Duodenal mucosa (tissue), 2 donors: ENCODE measurements around the gene ALOX5.
"Not testable (repeated sequence)": the region's sequence is repeated elsewhere in the genome, so short reads cannot be mapped to it uniquely, and the experiment has no call there.

ENCODE experiments used
- H3K27ac ChIP-seq: one replicate; pipeline ENCODE4 v1.7.0; 2013; ENCODE audit warnings: low read depth, low read length
- H3K27me3 ChIP-seq, 2 donors: one replicate each; pipeline ENCODE4 v1.7.0; 2013; ENCODE audit warnings: low read length in 2 of 2, control low read depth in 1 of 2; ENCODE audit not compliant: insufficient read depth in 2 of 2, control insufficient read depth in 1 of 2
- H3K36me3 ChIP-seq, 2 donors: one replicate each; pipeline ENCODE4 v1.7.0; 2013; ENCODE audit warnings: low read length in 2 of 2, control low read depth in 1 of 2; ENCODE audit not compliant: insufficient read depth in 2 of 2, control insufficient read depth in 1 of 2
- H3K4me1 ChIP-seq, 2 donors: one replicate each; pipeline ENCODE4 v1.7.0; 2013; ENCODE audit warnings: low read length in 2 of 2, control low read depth in 1 of 2; ENCODE audit not compliant: insufficient read depth in 2 of 2, control insufficient read depth in 1 of 2
- H3K4me3 ChIP-seq, 2 donors: one replicate each; pipeline ENCODE4 v1.7.0; 2013; ENCODE audit warnings: low read length in 2 of 2, low read depth in 1 of 2
- H3K9ac ChIP-seq, 2 donors: one replicate each; pipeline ENCODE4 v1.7.0; 2013; ENCODE audit warnings: low read length in 2 of 2, low read depth in 1 of 2
- H3K9me3 ChIP-seq, 2 donors: one replicate each; pipeline ENCODE4 v1.7.0; 2013; ENCODE audit warnings: low read length in 2 of 2, control low read depth in 1 of 2; ENCODE audit not compliant: control insufficient read depth in 1 of 2

The ALOX5 gene

DNA sequence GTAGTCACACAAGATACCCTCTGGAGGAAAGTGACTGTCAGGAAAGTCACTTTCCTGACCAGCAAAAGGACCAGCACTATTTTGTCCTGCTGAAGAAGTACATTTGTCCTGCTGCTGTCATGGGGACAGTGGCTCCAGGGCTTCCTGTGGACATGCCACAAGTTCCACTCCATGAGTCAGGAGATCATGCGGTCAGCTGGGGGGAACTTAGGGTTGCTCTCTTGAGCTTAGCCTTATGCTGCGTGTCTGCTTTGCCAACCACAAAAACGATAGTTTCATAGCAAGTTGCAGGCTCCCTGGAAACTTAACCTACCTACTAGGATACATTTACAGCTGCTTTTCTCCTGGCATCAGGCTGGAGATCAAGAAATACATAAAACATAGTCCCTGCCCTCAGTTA is 19.8 kb upstream of the ALOX5 start:
- Histone ChIP-seq H3K9ac (no peak overlapping the region), H3K27me3 (no peaks in the 10 kb centered on the region), H3K9me3 (no peaks in the 10 kb centered on the region), H3K4me1 (no peaks in the 10 kb centered on the region), H3K4me3 (no peak overlapping the region), H3K27ac (no peak overlapping the region), H3K36me3 (no peaks in the 10 kb centered on the region)

DNA sequence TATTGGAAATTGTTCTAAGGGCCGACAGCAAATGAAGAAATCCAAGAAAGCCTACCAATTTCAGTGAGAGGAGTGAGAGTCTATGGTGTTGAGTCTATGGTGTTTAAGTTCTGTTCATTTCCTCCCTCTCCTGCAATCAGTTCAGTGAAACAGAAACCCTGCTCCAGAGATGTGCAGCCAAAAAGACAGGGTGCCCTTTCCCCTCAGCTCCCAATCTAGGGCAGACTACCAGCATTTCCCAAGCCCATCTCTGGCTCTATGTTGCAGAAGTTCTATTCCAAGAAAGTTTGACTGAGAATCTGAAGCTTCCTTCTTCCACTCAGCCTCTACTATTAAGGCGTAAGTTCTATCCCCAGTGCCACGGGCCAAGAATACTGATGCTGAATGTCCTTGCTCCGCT is 18.5 kb upstream of the ALOX5 start:
- Histone ChIP-seq H3K4me1 (no peaks in the 10 kb centered on the region), H3K9me3 (no peaks in the 10 kb centered on the region), H3K27ac (no peak overlapping the region), H3K4me3 (no peak overlapping the region), H3K9ac (no peak overlapping the region), H3K36me3 (no peaks in the 10 kb centered on the region), H3K27me3 (no peaks in the 10 kb centered on the region)

GRCh38 chr10:45358961-45359360 is 15.1 kb upstream of the ALOX5 start:
- H3K4me3 ChIP-seq, H3K9ac ChIP-seq, H3K27ac ChIP-seq, H3K36me3 ChIP-seq, H3K4me1 ChIP-seq, H3K27me3 ChIP-seq, H3K9me3 ChIP-seq: not testable (repeated sequence)

GRCh38 chr10:45361983-45362799 is 11.8 kb upstream of the ALOX5 start:
- not testable (repeated sequence) for H3K4me1 ChIP-seq, H3K9ac ChIP-seq, H3K9me3 ChIP-seq, H3K36me3 ChIP-seq, H3K27ac ChIP-seq, H3K27me3 ChIP-seq, H3K4me3 ChIP-seq

DNA sequence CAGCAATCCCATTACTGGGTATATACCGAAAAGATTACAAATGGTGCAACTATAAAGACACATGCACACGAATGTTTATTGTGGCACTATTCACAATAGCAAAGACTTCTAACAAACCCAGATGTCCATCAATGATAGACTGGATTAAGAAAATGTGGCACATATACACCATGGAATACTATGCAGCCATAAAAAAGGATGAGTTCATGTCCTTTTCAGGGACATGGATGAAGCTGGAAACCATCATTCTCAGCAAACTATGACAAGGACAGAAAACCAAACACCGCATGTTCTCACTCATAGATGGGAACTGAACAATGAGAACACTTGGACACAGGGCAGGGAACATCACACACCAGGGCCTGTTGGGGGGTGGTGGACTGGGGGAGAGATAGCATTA is 6.4 kb upstream of the ALOX5 start:
- not testable (repeated sequence) for H3K36me3 ChIP-seq, H3K27me3 ChIP-seq, H3K9me3 ChIP-seq, H3K4me1 ChIP-seq, H3K9ac ChIP-seq, H3K4me3 ChIP-seq, H3K27ac ChIP-seq

- no peak overlapping the region for H3K9ac ChIP-seq
- no peak overlapping the region for H3K27ac ChIP-seq
- no peaks in the 10 kb centered on the region for H3K4me1 ChIP-seq
- peaks cover 3 to 9% of the 10 kb centered on the region in 2 donors for H3K27me3 ChIP-seq
- H3K9me3 ChIP-seq = no peaks in the 10 kb centered on the region
- H3K36me3 ChIP-seq = no peaks in the 10 kb centered on the region
- H3K4me3 ChIP-seq = no peak overlapping the region
Observed at GRCh38 chr10:45368181-45368580, 5.8 kb upstream of the ALOX5 start.

DNA sequence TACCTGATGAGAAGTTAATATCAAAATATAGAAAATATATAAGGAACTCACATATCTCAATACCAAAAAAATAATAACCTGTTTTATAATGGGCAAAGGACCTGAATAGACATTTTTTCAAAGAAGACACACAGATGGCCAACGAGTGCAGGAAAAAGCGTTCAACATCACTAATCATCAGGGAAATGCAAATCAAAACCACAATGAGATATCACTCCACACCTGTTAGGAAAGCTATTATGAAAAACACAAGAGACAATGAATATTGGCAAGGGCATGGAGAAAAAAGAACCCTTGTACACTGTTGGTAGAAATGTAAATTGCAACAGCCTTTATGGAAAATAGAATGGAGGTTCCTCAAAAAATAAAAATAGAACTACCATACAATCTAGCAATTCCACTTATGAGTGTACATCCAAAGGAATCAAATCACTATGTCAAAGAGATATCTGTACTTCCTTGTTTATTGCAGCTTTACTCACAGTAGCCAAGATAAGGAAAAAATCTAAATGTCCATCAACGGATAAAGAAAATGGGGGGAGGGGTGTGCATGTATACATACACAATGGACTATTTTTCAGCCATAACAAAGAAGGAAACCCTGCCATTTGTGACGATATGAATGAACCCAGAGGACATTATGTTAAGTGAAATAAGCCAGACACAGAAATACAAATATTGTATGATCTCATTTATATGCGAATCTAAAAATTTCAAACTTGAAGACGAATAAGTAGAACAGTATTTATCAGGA is 3.6 kb upstream of the ALOX5 start:
- Histone ChIP-seq H3K9ac (no peak overlapping the region), H3K4me1 (peaks cover 11 to 19% of the 10 kb centered on the region in 2 donors), H3K36me3 (no peaks in the 10 kb centered on the region), H3K9me3 (no peaks in the 10 kb centered on the region), H3K27ac (no peak overlapping the region), H3K4me3 (no peak overlapping the region), H3K27me3 (peaks cover 15 to 21% of the 10 kb centered on the region in 2 donors)

- H3K27me3 ChIP-seq = peaks cover 20 to 24% of the 10 kb centered on the region in 2 donors
- H3K9me3 ChIP-seq = no peaks in the 10 kb centered on the region
- no peak overlapping the region for H3K4me3 ChIP-seq
- no peak overlapping the region for H3K27ac ChIP-seq
- peaks cover 11 to 22% of the 10 kb centered on the region in 2 donors for H3K4me1 ChIP-seq
- H3K9ac ChIP-seq = no peak overlapping the region
- H3K36me3 ChIP-seq = no peaks in the 10 kb centered on the region
Observed at GRCh38 chr10:45371560-45371959, 2.5 kb upstream of the ALOX5 start.

DNA sequence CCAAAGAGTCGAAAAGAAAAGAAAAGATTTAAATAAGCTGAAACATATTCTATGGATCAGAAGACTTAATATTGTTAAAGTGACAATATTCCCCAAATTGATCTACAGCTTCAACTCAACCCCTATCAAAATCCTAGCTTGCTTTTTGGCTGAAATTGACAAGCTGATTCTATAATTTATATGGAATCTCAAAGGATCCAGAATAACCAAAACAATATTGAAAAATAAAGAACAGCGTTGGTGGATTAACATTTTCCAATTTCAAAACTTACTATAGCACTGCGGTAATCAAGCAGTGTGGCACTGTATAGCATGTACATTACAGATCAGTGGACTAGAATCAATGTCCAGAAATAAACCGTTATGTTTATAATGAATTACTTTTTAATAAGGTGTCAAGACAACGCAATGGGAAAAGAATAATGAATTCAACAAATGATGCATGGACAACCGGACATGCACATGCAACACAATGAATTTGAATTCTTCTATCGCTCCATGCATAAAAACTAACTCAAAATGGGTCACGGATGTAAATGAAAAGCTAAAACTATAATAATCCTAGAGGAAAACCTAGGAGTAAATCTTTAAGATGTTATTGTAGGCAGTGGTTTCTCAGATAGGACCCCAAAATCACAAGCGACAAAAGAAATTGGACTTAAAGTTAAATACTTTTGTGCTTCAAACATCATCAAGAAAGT is 1.6 kb upstream of the ALOX5 start:
- Histone ChIP-seq H3K9ac (no peak overlapping the region), H3K9me3 (no peaks in the 10 kb centered on the region), H3K27ac (no peak overlapping the region), H3K4me3 (no peak overlapping the region), H3K36me3 (no peaks in the 10 kb centered on the region), H3K4me1 (peaks cover 11 to 22% of the 10 kb centered on the region in 2 donors), H3K27me3 (peaks cover 20 to 24% of the 10 kb centered on the region in 2 donors)

DNA sequence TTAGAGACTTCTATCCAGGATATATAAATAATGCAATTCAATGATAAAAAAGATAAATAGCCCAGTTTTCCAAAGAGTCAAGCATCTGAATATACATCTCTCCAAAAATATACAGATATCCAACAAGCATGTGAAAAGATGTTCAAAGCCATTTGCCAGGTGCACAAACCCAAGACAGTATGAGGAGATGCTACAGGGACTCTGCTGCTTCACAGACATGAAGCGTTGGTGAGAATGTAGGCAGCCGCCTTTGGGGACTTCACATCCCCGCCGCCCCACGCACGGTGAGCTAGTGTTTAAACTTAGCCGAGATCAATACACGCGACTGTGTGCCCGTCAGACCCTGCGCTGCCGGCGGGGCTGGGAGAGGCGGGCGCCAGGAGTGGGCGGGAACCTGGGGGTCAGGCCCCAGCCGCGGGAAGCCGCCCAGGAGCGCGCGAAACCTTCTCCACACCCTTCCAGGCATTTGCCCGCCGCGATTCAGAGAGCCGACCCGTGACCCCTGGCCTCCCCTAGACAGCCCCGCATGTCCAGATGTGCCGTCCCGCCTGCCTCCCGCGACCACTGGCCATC is 927 bp upstream of the ALOX5 start:
- H3K4me1 ChIP-seq = peaks cover 11 to 22% of the 10 kb centered on the region in 2 donors
- no peak overlapping the region for H3K27ac ChIP-seq
- H3K4me3 ChIP-seq = peak overlapping the region; percentile 65
- peaks cover 20 to 24% of the 10 kb centered on the region in 2 donors for H3K27me3 ChIP-seq
- H3K9me3 ChIP-seq = no peaks in the 10 kb centered on the region
- no peak overlapping the region for H3K9ac ChIP-seq
- H3K36me3 ChIP-seq = no peaks in the 10 kb centered on the region
